ENCODE results near the gene AK2.

GRCh38 chr1:33056426-33056825 is 19.7 kb upstream of the AK2 start:
- TF ChIP-seq, protein P1, sequence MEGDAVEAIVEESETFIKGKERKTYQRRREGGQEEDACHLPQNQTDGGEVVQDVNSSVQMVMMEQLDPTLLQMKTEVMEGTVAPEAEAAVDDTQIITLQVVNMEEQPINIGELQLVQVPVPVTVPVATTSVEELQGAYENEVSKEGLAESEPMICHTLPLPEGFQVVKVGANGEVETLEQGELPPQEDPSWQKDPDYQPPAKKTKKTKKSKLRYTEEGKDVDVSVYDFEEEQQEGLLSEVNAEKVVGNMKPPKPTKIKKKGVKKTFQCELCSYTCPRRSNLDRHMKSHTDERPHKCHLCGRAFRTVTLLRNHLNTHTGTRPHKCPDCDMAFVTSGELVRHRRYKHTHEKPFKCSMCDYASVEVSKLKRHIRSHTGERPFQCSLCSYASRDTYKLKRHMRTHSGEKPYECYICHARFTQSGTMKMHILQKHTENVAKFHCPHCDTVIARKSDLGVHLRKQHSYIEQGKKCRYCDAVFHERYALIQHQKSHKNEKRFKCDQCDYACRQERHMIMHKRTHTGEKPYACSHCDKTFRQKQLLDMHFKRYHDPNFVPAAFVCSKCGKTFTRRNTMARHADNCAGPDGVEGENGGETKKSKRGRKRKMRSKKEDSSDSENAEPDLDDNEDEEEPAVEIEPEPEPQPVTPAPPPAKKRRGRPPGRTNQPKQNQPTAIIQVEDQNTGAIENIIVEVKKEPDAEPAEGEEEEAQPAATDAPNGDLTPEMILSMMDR (IDR thresholded peaks at IDR 0.05): no peak
- no peak for TF ChIP-seq POLR2A (IDR thresholded peaks at IDR 0.05)
